HG02970 (cell line): ENCODE measurements around the gene MAFF.
"Not testable (repeated sequence)": the region's sequence is repeated elsewhere in the genome, so short reads cannot be mapped to it uniquely, and the experiment has no call there.

Experiments used
- ATAC-seq: cut with Tn5 transposase; IDR thresholded peaks from one replicate; pipeline ENCODE4 v1.9.1; 2021; ENCODE audit warnings: mild to moderate bottlenecking, moderate library complexity, moderate number of reproducible peaks; ENCODE audit not compliant: unreplicated experiment, low FRiP score

Gene MAFF

GRCh38 chr22:38201711-38202436 is at the start of gene MAFF:
Gene MAFF (plus strand): TSS chr22:38201994. CDS start chr22:38213854, 11,860 bp downstream.
- peak; percentile 59 for ATAC-seq

GRCh38 chr22:38153821-38154562 is 47.8 kb upstream of the MAFF start:
- ATAC-seq = no peak

GRCh38 chr22:38154563-38154915 is 47.3 kb upstream of the MAFF start:
- not testable (repeated sequence) for ATAC-seq

DNA sequence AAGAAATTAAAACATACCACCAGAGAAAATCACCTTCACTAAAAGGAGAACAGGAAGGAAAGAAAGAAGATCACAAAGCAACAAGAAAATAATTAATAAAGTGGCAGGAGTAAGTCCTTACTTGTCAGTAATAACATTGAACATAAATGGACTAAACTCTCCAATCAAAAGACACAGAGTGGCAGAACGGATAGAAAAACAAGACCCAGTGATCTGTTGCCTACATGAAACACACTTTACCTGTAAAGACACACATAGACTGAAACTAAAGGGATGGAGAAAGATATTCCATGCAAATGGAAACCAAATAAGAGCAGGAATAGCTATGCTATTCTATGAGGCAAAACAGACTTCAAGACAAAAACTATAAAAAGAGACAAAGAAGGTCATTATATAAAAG is 46.1 kb upstream of the MAFF start:
- no peak for ATAC-seq

DNA sequence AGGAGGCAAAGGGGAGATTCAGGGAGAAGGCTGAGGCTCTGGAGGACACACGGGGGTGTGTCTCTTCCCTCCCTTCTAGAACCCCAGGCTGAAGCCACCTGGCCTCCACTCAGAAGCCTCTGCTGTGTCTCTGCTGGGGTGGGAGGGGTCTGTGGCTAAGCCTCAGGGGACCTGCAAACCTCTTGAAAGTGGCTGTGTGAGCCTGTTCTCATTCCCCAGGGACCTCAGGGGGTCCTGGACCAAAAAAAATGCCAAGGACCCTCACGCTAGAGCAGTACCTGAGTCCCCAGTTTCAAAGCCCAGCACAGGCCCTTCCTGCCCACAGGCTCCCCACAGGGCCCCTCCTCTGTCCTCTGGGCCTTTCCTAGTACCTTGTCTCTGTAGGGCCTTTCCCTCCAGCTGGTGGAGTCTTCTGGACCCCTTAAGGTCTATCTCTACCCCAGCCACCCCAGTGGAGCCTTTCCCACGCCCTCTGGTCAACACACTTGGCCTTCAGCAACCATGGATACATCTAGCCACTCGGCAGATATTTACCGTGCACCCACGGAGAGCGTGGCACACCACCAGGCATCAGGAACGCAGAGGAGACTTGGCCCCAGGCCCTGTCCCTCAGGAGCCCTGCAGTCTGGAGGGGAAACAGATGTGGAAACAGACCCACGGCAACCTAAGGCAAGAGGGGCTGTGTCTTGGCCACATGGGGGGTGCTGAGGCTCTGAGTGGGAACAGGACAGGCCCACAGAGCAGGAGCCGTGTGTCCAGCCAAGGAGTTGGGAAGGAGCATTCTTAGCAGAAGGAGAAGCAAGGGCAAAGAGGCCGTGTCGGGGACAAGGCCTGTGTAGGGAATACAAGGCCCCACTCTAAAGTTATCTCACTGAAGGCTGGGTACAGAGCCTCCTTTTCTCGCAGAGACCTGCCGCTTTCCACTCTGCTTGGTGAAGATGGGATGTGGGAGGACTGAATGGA is 38.6 kb upstream of the MAFF start:
- peak; percentile 30 for ATAC-seq

DNA sequence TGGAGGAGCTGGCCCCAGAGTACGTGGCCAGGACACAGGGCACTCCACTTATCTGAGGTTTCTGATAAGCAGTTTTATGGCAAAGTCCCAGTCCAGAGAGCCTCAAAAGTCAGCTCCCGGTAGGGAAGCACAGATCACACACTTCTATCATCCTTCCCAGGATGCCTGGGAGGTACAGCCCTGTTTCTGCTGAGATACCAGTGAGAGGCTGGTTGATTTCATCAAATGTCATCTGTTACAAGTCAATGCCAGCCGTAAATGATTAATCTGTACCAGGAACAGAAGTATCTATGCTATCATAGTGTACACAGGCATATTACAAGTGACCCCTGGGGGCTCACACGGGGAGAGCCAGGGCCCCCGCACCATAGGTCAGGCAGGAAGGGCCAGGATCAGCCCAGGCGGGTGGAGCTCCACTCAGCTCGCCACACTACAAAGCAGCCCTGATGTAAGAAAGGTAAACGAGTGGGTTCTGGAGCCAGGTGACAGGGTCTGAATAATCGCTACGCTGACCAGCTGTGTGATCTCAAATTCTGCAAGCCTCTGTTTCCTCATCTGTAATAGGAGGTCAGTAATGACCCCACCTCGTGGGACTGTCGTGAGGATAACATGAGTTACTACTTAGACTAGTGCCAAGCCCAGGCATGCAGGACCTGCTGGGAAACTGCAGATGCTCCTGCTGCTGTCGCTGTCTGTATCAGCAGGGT is 37.8 kb upstream of the MAFF start:
- no peak for ATAC-seq

- no peak for ATAC-seq
Observed at GRCh38 chr22:38164551-38164918, 37.3 kb upstream of the MAFF start.

- ATAC-seq = no peak
Observed at GRCh38 chr22:38165922-38166593, 35.7 kb upstream of the MAFF start.

DNA sequence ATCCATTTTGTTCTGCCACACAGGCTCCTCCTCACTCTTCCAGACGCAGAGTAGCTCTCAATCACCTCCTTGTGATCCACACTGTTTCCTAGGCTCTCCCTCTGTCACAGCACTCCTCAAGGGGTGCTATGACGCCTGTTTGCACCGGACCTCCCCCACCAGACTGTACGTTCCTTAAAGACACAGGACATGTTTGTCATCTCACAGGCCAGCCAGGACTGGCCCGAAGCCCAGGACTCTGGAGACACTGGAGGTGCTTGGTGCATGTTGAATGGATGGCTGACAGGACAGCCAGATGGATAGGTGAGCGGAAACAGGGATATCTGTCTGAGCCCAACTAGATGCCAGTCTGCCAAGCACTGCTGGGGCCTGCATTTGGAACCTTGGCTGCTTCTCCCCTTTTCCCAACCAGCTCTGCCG is 33.8 kb upstream of the MAFF start:
- ATAC-seq = no peak

DNA sequence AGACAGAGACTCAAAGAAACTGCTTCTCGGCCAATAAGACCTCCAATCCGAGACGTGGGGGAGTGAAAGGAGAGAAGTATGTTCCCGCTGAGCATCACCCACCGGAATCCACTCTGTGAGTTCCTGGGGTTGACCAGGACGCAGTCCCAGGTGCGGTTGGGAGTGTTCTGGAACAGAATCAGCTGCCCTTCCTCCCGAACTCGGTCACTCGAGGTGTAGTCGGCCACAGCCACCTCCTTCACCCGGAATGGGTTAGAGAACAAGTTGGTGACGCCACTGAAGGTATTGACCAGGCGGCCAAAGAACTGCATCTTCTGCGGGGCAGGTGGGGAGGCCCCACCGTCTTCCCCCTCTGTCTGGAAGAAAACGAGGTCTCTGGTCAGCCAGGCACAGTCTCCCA is 32.7 kb upstream of the MAFF start:
- no peak for ATAC-seq

DNA sequence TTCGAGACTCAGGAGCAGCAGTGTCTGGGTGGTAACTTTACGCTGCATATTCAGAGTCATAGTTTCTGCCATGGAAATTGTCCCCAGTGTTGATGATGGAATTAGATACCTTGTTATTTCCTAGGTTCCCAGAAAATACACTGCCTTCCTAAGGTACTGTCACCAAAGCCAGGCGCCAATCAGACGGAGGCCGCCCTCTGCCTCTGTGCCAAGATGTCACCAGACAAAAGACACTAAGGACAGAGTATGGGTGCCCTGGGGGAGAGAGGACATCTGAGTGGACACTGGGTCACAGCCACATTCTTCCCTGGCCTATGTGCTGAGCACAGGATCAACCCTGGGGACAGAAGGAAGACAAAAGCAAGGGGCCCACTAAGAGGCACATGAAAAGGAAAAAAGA is 31.3 kb upstream of the MAFF start:
- ATAC-seq = no peak

GRCh38 chr22:38171927-38172831 is 29.6 kb upstream of the MAFF start:
- no peak for ATAC-seq

GRCh38 chr22:38172832-38173640 is 28.8 kb upstream of the MAFF start:
- ATAC-seq = no peak

DNA sequence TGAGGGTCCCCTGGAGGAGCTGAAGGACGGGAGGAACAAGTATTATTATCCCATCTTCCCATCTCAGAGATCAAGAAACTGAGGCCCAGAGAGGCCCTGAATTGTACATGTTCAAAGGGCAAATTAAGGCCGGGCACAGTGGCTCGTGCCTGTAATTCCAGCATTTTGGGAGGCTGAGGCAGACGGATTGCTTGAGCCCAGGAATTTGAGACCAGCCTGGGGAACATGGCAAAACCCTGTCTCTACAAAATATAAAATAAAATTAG is 28.2 kb upstream of the MAFF start:
- no peak for ATAC-seq

DNA sequence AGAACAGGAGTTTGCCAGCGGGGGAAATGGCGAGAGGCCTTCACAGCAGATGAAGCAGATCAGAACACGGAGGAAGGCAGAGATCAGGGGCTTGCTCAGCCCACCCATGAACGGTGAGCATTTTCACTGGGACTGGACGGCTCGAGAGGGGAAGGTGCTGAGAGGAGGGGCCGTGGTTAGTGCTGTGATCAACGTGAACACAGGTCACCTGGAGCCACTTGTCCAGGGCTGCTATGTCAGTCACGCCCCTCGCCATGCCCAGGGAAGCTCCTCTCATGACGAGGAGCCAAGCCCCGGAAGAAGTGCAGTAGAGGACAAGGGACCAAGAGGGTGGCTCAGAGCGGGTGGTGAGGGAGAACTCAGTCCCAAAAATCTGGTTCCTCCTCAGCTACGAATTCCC is 27.2 kb upstream of the MAFF start:
- no peak for ATAC-seq

DNA sequence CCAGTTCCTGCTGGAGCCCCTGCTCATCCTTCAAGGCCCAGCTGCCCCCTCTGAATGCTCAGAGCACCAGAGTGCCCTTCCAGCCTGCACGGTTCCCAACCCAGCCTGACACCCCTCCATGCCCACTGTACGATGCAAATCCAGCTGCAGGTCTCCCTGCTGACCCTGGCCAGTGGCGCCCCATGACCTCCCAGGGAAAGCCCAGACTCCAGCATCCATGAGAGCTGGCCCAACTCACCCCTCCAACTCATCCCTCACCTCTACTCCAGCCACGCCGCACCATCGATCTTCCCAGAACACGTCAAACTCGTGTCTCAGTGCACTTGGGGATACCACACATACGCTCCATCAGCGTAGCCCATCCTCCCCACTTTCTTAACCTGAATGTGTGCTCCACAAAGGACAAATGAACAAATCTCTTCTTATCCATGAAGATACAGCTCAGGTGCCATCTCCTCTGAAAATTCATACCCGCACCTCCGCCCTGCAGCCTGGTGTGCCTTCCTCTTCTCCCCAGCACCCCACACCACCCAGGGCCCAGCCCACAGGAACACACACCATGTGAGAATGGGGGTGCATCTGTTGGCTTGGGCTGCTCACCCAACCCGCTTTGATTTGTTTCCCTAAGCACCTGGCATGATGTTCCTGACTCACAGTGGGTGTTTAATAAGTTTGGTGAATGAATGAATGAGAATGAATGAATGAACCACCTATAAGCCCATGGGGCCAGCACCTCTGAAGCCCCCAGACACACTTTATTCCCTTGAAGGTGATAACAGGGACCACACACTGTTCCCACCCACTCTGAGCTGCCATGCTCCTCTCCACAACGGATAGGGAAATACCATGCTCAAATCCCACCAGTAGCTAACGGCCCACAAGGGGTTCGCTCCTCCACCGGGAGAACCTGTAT is 26.3 kb upstream of the MAFF start:
- no peak for ATAC-seq

GRCh38 chr22:38176170-38176741 is 25.5 kb upstream of the MAFF start:
- no peak for ATAC-seq
